Panc1 (cell line): ENCODE measurements around the gene SSBP3. TPM values are rescaled to one million over a fixed set of nuclear protein-coding genes. Genes with fewer than 3 reads are reported as not detected.

Experiments
- ATAC-seq: fragments of 200-7000 bp; cut with Tn5 transposase; 2 replicates; pipeline ENCODE4 v1.9.1; 2020; ENCODE audit warnings: mild to moderate bottlenecking, moderate library complexity
- BruUV-seq: library from RNA; stranded (reverse); fragments of 400-500 nt; replicated peaks from 2 replicates; lab custom pipeline; 2021; lab: Mats Ljungman, UMichigan
- CTCF ChIA-PET: fragments of 300-600 bp; sonication (Branson Sonifier 250); formaldehyde crosslinking; loops from one replicate; lab custom pipeline; 2022; ENCODE audit warnings: antibody characterized with exemption; lab: Charles Lee
- POLR2A ChIA-PET: fragments of 300-600 bp; sonication (Branson Sonifier 250); formaldehyde crosslinking; loops from one replicate; lab custom pipeline; 2022; ENCODE audit warnings: antibody characterized with exemption; lab: Charles Lee
- DNase-seq: peaks from one replicate; pipeline ENCODE4 v3.0.0-alpha.2; 2010; ENCODE audit warnings: low read depth, low spot score
- H3K27ac ChIP-seq: 2 replicates; pipeline ENCODE4 v1.5.1; 2011; ENCODE audit warnings: mild to moderate bottlenecking, low read length, inconsistent platforms
- H3K27me3 ChIP-seq: fragments of 200-500 bp; sonication (Bioruptor generic); 2 replicates; pipeline ENCODE4 v1.6.0; 2014; ENCODE audit warnings: low read length, inconsistent platforms; ENCODE audit not compliant: control insufficient read depth, insufficient read depth
- H3K36me3 ChIP-seq: fragments of 200-500 bp; sonication (Bioruptor generic); 2 replicates; pipeline ENCODE4 v1.5.1; 2014; ENCODE audit warnings: inconsistent platforms, mild to moderate bottlenecking, low read length, moderate library complexity; ENCODE audit not compliant: control insufficient read depth, insufficient read depth
- H3K4me1 ChIP-seq: 2 replicates; pipeline ENCODE4 v1.5.1; 2011; ENCODE audit warnings: inconsistent platforms, mild to moderate bottlenecking, low read length, moderate library complexity; ENCODE audit not compliant: control insufficient read depth, insufficient read depth
- H3K4me3 ChIP-seq, 2 experiments: 2 replicates each; pipeline ENCODE4 v1.5.1; 2011 to 2012; ENCODE audit warnings: low read depth in 2 of 2, low read length in 2 of 2, mild to moderate bottlenecking in 2 of 2, inconsistent platforms in 1 of 2, moderate library complexity in 1 of 2
- H3K9me3 ChIP-seq: fragments of 200-500 bp; sonication (Bioruptor generic); 2 replicates; pipeline ENCODE4 v1.5.1; 2014; ENCODE audit warnings: low read depth, mild to moderate bottlenecking, inconsistent platforms, low read length, moderate library complexity; ENCODE audit not compliant: control insufficient read depth, insufficient read depth
- POLR2AphosphoS5 ChIP-seq: IDR thresholded peaks from 2 replicates; pipeline ENCODE4 v1.6.1; 2012; ENCODE audit warnings: mild to moderate bottlenecking, low read depth, low read length, moderate library complexity
- SIN3A ChIP-seq: IDR thresholded peaks from 2 replicates; pipeline ENCODE4 v1.6.1; 2012; ENCODE audit warnings: low read depth, mild to moderate bottlenecking, low read length, moderate library complexity, borderline replicate concordance; ENCODE audit not compliant: insufficient read depth
- TCF7L2 ChIP-seq: IDR thresholded peaks from 2 replicates; pipeline ENCODE4 v1.6.1; 2011; ENCODE audit warnings: mild to moderate bottlenecking, low read depth, low read length, inconsistent platforms
- in situ Hi-C: cut with HindIII; loops from 2 replicates; pipeline ENCODE4 v1.10.0; 2016; ENCODE audit warnings: low sequenced_read_pairs, low pct_unique_long_range_greater_than_20kb
- intact Hi-C: fragments of 100-400 bp; cut with micrococcal nuclease; formaldehyde crosslinking; loops from one replicate; pipeline ENCODE4 v1.10.0; 2022; ENCODE audit not compliant: unreplicated experiment
- total RNA-seq: library from RNA; stranded (reverse); gene quantifications from one replicate; pipeline ENCODE4 v1.2.1, GENCODE V29; 2021; ENCODE audit not compliant: unreplicated experiment
- TF ChIP-seq, protein P1 (sequence below), 2 experiments: IDR thresholded peaks; 2 replicates each; pipeline ENCODE4 v1.6.1; 2011 to 2012; ENCODE audit warnings: low read depth in 2 of 2, control low read depth in 1 of 2, low read length in 1 of 2, mild to moderate bottlenecking in 1 of 2, moderate library complexity in 1 of 2; ENCODE audit not compliant: insufficient read depth in 1 of 2
- TF ChIP-seq, protein P2 (sequence below): fragments of 450-650 bp; IDR thresholded peaks from 2 replicates; pipeline ENCODE4 v1.5.1; 2017; ENCODE audit warnings: mild to moderate bottlenecking

Gene SSBP3
- total RNA-seq, 1 experiment from 2014 or later: 22.5 TPM

- in situ Hi-C loops (no loop called here), intact Hi-C loops (no loop called here)
- Histone ChIP-seq H3K9me3 (no peaks in the 10 kb centered on the region), H3K36me3 (no peaks in the 10 kb centered on the region), H3K27me3 (no peaks in the 10 kb centered on the region), H3K4me3 (no peak overlapping the region), H3K27ac (no peak overlapping the region), H3K4me1 (peaks cover 3% of the 10 kb centered on the region; the same call in 1 of the 2 replicates)
- TF ChIP-seq SIN3A (no peak), POLR2AphosphoS5 (no peak), TCF7L2 (no peak)
- TF ChIP-seq, protein P1, sequence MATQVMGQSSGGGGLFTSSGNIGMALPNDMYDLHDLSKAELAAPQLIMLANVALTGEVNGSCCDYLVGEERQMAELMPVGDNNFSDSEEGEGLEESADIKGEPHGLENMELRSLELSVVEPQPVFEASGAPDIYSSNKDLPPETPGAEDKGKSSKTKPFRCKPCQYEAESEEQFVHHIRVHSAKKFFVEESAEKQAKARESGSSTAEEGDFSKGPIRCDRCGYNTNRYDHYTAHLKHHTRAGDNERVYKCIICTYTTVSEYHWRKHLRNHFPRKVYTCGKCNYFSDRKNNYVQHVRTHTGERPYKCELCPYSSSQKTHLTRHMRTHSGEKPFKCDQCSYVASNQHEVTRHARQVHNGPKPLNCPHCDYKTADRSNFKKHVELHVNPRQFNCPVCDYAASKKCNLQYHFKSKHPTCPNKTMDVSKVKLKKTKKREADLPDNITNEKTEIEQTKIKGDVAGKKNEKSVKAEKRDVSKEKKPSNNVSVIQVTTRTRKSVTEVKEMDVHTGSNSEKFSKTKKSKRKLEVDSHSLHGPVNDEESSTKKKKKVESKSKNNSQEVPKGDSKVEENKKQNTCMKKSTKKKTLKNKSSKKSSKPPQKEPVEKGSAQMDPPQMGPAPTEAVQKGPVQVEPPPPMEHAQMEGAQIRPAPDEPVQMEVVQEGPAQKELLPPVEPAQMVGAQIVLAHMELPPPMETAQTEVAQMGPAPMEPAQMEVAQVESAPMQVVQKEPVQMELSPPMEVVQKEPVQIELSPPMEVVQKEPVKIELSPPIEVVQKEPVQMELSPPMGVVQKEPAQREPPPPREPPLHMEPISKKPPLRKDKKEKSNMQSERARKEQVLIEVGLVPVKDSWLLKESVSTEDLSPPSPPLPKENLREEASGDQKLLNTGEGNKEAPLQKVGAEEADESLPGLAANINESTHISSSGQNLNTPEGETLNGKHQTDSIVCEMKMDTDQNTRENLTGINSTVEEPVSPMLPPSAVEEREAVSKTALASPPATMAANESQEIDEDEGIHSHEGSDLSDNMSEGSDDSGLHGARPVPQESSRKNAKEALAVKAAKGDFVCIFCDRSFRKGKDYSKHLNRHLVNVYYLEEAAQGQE (IDR thresholded peaks at IDR 0.05; ENCODE audit: insufficient read depth in 1 of 2, low read depth in 2 of 2, low read length in 1 of 2): no peak
- TF ChIP-seq, protein P2, sequence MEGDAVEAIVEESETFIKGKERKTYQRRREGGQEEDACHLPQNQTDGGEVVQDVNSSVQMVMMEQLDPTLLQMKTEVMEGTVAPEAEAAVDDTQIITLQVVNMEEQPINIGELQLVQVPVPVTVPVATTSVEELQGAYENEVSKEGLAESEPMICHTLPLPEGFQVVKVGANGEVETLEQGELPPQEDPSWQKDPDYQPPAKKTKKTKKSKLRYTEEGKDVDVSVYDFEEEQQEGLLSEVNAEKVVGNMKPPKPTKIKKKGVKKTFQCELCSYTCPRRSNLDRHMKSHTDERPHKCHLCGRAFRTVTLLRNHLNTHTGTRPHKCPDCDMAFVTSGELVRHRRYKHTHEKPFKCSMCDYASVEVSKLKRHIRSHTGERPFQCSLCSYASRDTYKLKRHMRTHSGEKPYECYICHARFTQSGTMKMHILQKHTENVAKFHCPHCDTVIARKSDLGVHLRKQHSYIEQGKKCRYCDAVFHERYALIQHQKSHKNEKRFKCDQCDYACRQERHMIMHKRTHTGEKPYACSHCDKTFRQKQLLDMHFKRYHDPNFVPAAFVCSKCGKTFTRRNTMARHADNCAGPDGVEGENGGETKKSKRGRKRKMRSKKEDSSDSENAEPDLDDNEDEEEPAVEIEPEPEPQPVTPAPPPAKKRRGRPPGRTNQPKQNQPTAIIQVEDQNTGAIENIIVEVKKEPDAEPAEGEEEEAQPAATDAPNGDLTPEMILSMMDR: no peak
- no peak for DNase-seq
- ChIA-PET POLR2A (interaction anchor here (0.6 to 0.7 kb wide), 2 partner anchors 13 to 219 kb away, joined by 6 to 17 read pairs; no protein-coding TSS in a partner anchor), CTCF (no interaction called here)
- no peak for ATAC-seq
- BruUV-seq: no TSS peak
These were observed 129.4 kb downstream of the SSBP3 start for GRCh38 chr1:54276617-54277450.

DNA sequence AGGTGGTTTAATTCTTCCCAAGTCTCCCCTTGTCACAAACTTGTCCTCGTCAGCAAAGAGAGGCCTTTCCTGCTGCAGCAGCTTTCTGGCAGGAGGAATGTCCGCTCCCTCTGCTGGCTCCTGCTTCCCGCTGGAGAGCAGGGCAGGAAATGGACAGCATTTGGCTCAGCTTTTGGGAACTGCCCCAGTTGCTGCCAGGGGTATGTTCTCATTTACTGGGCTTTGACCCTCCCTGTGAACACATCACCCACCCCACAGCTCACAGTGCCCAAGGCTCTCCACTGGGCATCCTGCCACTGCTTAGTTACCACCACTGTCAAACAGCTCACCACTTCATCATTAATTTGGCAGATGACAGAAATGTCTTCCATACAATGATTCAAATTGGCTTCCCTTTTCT, 130.8 kb downstream of the SSBP3 start:
- peaks cover 3% of the 10 kb centered on the region; the same call in 1 of the 2 replicates for H3K4me1 ChIP-seq
- H3K36me3 ChIP-seq: no peaks in the 10 kb centered on the region
- H3K4me3 ChIP-seq: no peak overlapping the region
- no peak for TF ChIP-seq SIN3A
- no TSS peak for BruUV-seq
- H3K27ac ChIP-seq: no peak overlapping the region
- ChIA-PET CTCF (interaction anchor here (1.3 kb wide), 1 partner anchor 214 kb away, joined by 9 read pairs; no protein-coding TSS in a partner anchor), POLR2A (no interaction called here)
- ATAC-seq: no peak
- intact Hi-C loops: no loop called here
- no peak for DNase-seq
- in situ Hi-C loops: no loop called here
- H3K27me3 ChIP-seq: no peaks in the 10 kb centered on the region
- H3K9me3 ChIP-seq: no peaks in the 10 kb centered on the region

- Histone ChIP-seq H3K4me1 (peaks cover 3% of the 10 kb centered on the region; the same call in 1 of the 2 replicates), H3K27me3 (no peaks in the 10 kb centered on the region), H3K4me3 (no peak overlapping the region), H3K9me3 (no peaks in the 10 kb centered on the region), H3K27ac (no peak overlapping the region), H3K36me3 (no peaks in the 10 kb centered on the region)
- no peak for ATAC-seq
- in situ Hi-C loops: no loop called here
- POLR2A ChIA-PET: no interaction called here
- TF ChIP-seq SIN3A (no peak), POLR2AphosphoS5 (no peak), TCF7L2 (no peak)
- TF ChIP-seq, protein P1 (IDR thresholded peaks at IDR 0.05; ENCODE audit: insufficient read depth in 1 of 2, low read depth in 2 of 2, low read length in 1 of 2): no peak
- TF ChIP-seq, protein P2: no peak
- no TSS peak for BruUV-seq
- intact Hi-C loops: no loop called here
- CTCF ChIA-PET: interaction anchor here (1.3 kb wide), 1 partner anchor 214 kb away, joined by 9 read pairs; no protein-coding TSS in a partner anchor
- DNase-seq: no peak
These were observed 131.3 kb downstream of the SSBP3 start for GRCh38 chr1:54274881-54275280.
